Muscle of back (tissue), 11 donors: ENCODE data around the gene MED10. TPM values are rescaled to one million over a fixed set of nuclear protein-coding genes. Genes with fewer than 3 reads are reported as not detected.

ENCODE experiments used
- DNase-seq, 3 donors: peaks; one replicate each; pipeline versions ENCODE4 v3.0.0 to v3.0.0-alpha.2; 2013
- polyA plus RNA-seq, 10 donors: library from polyadenylated mRNA; unstranded; fragments of 120-200 nt; gene quantifications; one replicate each; pipeline ENCODE4 v1.2.1, GENCODE V29; 2013; ENCODE audit not compliant: insufficient read length in 10 of 10

MED10 gene
- polyA plus RNA-seq, 10 donors = 34.2 to 43.2 (median 37.9) TPM

- DNase-seq = no peak
Measured at GRCh38 chr5:6353602-6354302, 24.6 kb downstream of the MED10 start.

- DNase-seq = no peak
Measured at GRCh38 chr5:6350277-6351090, 27.9 kb downstream of the MED10 start.

GRCh38 chr5:6349387-6349786, 29.0 kb downstream of the MED10 start:
- DNase-seq = no peak

DNA sequence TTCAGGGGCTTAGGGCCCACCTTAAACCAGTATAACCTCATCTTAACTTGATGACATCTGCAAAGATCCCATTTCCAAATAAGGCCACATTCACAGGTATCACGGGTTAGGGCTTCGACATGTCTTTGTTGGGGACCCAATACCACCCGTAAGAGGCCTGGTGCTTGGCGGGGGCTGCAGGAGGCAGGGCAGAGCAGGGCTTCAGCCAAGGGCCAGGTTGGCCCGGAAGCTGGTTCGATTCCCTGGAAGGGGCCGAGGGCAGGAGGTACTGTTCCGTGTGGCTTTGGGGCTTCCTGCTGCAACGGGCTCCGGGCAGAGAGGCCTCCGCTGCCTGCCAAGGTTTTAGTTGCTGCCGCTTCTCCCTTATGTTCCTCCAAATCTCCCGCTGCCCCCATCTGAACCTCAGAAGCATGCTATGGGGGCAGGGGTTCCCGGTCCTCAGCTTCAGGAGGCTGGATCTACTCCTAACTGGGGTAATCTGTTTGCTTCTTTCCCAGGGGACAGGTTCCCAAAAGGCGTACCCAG, 29.8 kb downstream of the MED10 start:
- DNase-seq = no peak

DNA sequence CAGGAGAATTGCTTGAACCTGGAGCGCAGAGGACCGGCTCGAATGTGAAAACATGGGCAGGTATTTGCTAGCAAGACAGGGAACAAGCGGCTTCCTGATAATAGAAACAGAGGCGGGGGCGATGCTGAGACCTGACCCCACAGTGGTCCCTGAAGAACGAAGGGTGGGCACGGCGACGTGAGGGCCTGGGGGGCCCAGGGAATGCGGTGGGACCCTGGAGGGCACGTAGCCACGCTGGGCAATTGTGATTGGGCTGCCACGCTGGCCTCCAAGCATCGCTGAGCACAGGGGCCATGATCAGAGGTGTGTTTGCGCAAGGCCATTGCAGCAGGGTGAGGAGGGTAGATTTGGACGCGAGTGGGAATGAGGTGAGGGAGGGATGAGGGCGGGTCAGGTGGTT, 30.7 kb downstream of the MED10 start:
- no peak for DNase-seq

GRCh38 chr5:6347165-6347564, 31.2 kb downstream of the MED10 start:
- DNase-seq = no peak

- DNase-seq = no peak
Measured at GRCh38 chr5:6344593-6344989, 33.8 kb downstream of the MED10 start.

- no peak for DNase-seq
Measured at GRCh38 chr5:6343951-6344592, 34.3 kb downstream of the MED10 start.

DNA sequence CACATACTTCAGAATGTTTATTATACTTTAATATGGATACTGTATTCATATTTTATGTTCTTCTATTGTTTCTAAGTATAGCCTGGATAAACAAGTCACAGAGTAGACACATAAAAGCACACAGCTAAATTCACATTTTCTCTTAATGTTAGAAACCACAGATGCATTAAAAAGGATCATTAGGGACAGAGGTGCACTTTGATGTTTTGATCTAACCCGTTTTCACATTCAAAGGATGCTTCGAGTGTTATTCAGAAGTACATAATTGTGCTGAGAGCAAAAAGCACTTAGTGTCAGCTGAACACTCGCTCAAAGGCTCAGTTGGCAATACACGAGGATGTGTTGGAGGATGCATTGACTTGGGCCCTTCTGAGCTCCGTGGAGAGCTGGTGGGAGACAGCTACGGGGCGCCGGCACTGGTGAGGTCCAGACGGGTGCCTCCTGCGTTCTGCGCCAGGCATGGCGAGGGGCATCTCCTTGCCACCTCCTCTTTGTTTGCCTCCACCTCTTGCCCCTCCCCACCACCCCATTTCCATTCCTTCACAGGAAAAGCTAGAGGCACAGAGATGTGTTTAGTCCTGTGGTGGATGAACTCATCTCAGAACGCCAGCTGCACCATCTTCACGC, 35.5 kb downstream of the MED10 start:
- DNase-seq = no peak

- DNase-seq = no peak
Measured at GRCh38 chr5:6340100-6340499, 38.2 kb downstream of the MED10 start.

GRCh38 chr5:6338871-6339270, 39.5 kb downstream of the MED10 start:
- DNase-seq = no peak

GRCh38 chr5:6338135-6338534, 40.2 kb downstream of the MED10 start:
- no peak for DNase-seq

DNA sequence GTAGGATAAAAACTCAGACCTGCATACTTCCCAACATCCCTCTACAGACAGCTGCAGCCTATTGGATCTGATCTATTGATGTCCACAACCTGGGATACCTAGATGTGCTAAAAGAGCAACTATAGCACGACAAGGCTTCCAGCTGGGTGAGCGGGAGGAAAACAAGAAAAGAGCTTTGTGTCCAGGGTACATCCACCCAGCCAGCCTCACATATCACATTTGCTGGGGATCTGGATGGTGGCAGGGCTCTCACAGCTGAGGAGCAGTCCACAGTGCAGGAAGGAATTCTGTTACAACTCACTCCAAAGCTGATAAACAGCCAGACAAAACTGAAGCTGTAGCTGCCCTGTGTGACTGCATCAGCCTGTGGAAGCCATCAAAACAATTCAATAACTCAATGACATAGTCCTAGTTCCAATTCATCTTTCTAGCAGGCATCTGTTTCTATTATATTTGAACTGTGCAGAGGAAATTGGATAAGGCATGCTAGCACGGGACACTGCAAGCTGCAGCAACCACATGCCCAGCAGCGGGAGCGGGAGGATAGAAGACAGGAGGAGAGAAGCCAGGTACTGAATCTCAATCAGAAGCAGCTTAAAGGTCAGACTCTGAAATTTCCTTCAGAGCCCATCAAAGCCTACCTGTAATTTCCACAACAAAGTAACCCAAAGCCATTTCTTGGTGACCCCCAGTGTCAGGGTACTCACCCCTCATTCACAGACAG, 45.0 kb downstream of the MED10 start:
- DNase-seq = no peak

DNA sequence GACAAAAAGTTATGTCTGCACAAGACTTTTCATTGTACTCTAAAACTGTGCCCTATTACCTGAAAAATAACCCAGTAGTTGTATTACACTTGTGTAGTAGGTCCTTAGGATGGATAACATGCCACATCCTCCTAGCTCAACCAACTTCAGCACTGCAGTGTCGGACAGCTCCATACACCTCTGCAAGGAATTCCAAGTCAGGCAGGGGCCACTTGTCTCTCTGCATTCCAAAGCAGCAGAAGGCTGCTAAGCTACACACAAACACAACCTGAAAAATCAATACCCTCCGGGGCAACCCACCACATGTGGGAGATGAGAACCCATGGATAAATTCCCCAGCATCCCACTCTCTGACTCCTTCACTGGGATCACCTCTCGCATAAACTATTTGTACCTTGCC, 50.2 kb downstream of the MED10 start:
- DNase-seq = peak; percentile 8 to 36 (median 16)

- no peak for DNase-seq
Measured at GRCh38 chr5:6326776-6327175, 51.6 kb downstream of the MED10 start.

- DNase-seq = no peak
Measured at GRCh38 chr5:6322163-6322713, 56.1 kb downstream of the MED10 start.

Other genes with a start within 250 kb of the MED10 start
- 1 to 10 TPM; 1.3 to 3.3 (median 2.2) TPM for gene UBE2QL1, start 70.3 kb upstream of the MED10 start, polyA plus RNA-seq